H9 (cell line): ENCODE results near the gene ZBTB20. TPM values are rescaled to one million over a fixed set of nuclear protein-coding genes. Genes with fewer than 3 reads are reported as not detected.
"Not testable (repeated sequence)": the region's sequence is repeated elsewhere in the genome, so short reads cannot be mapped to it uniquely, and the experiment has no call there.

Experiments
- DNase-seq: peaks from one replicate; pipeline ENCODE4 v3.0.0-alpha.2; 2017
- H2AFZ ChIP-seq: one replicate; pipeline ENCODE4 v1.6.1; 2013; ENCODE audit warnings: mild to moderate bottlenecking, low read length, control low read depth, moderate library complexity
- H2AK5ac ChIP-seq: 2 replicates; pipeline ENCODE4 v1.6.1; 2013; ENCODE audit warnings: low read length, control low read depth, mixed read lengths; ENCODE audit not compliant: insufficient read length
- H2BK120ac ChIP-seq: one replicate; pipeline ENCODE4 v1.6.1; 2013; ENCODE audit warnings: low read depth, mild to moderate bottlenecking, low read length, control low read depth, inconsistent platforms; ENCODE audit not compliant: poor library complexity, severe bottlenecking
- H2BK12ac ChIP-seq: 2 replicates; pipeline ENCODE4 v1.6.1; 2013; ENCODE audit warnings: low read length, control low read depth, mixed read lengths, low read depth; ENCODE audit not compliant: insufficient read length
- H2BK15ac ChIP-seq: 2 replicates; pipeline ENCODE4 v1.6.1; 2013; ENCODE audit warnings: low read depth, low read length, control low read depth
- H2BK20ac ChIP-seq: one replicate; pipeline ENCODE4 v1.6.1; 2013; ENCODE audit warnings: low read depth, mild to moderate bottlenecking, low read length, control low read depth, inconsistent platforms; ENCODE audit not compliant: poor library complexity, severe bottlenecking
- H2BK5ac ChIP-seq: 2 replicates; pipeline ENCODE4 v1.6.1; 2013; ENCODE audit warnings: low read length, control low read depth, mixed read lengths; ENCODE audit not compliant: insufficient read length
- H3K14ac ChIP-seq: 2 replicates; pipeline ENCODE4 v1.6.1; 2013; ENCODE audit warnings: low read length, control low read depth; ENCODE audit not compliant: insufficient read depth
- H3K18ac ChIP-seq: 2 replicates; pipeline ENCODE4 v1.6.1; 2013; ENCODE audit warnings: low read depth, mild to moderate bottlenecking, mixed read lengths, low read length, control low read depth; ENCODE audit not compliant: insufficient read length
- H3K23ac ChIP-seq: 2 replicates; pipeline ENCODE4 v1.6.1; 2013; ENCODE audit warnings: low read length, control low read depth, mixed read lengths, low read depth; ENCODE audit not compliant: insufficient read length
- H3K23me2 ChIP-seq: 2 replicates; pipeline ENCODE4 v1.6.1; 2013; ENCODE audit warnings: low read depth, mild to moderate bottlenecking, mixed read lengths, low read length, control low read depth; ENCODE audit not compliant: insufficient read length, poor library complexity, severe bottlenecking
- H3K27ac ChIP-seq: 2 replicates; pipeline ENCODE4 v1.5.1; 2013; ENCODE audit warnings: low read length, control low read depth, mixed read lengths, low read depth; ENCODE audit not compliant: insufficient read length
- H3K27me3 ChIP-seq: 2 replicates; pipeline ENCODE4 v1.6.1; 2013; ENCODE audit warnings: low read length, control low read depth, inconsistent platforms; ENCODE audit not compliant: insufficient read depth
- H3K4ac ChIP-seq: 2 replicates; pipeline ENCODE4 v1.6.1; 2013; ENCODE audit warnings: low read depth, mild to moderate bottlenecking, control low read depth, inconsistent platforms, low read length, moderate library complexity
- H3K4me1 ChIP-seq: 2 replicates; pipeline ENCODE4 v1.6.1; 2013; ENCODE audit warnings: low read length, control low read depth, inconsistent platforms; ENCODE audit not compliant: insufficient read depth
- H3K4me2 ChIP-seq: 2 replicates; pipeline ENCODE4 v1.6.1; 2013; ENCODE audit warnings: low read length, control low read depth, mixed read lengths; ENCODE audit not compliant: insufficient read length, insufficient read depth
- H3K56ac ChIP-seq: 2 replicates; pipeline ENCODE4 v1.6.1; 2013; ENCODE audit warnings: low read depth, mild to moderate bottlenecking, mixed read lengths, low read length, control low read depth; ENCODE audit not compliant: insufficient read length
- H3K79me1 ChIP-seq: 2 replicates; pipeline ENCODE4 v1.6.1; 2013; ENCODE audit warnings: low read depth, mild to moderate bottlenecking, moderate library complexity, low read length, control low read depth, inconsistent platforms; ENCODE audit not compliant: insufficient read depth, poor library complexity, severe bottlenecking
- H3K79me2 ChIP-seq: 2 replicates; pipeline ENCODE4 v1.6.1; 2013; ENCODE audit warnings: low read length, control low read depth, inconsistent platforms; ENCODE audit not compliant: insufficient read depth
- H3K9ac ChIP-seq: 2 replicates; pipeline ENCODE4 v1.6.1; 2013; ENCODE audit warnings: low read length, control low read depth, mixed read lengths; ENCODE audit not compliant: insufficient read length; ENCODE audit errors: extremely low read depth
- H3K9me3 ChIP-seq: one replicate; pipeline ENCODE4 v1.6.1; 2013; ENCODE audit warnings: low read depth, low read length, inconsistent platforms; ENCODE audit not compliant: control insufficient read depth
- H3T11ph ChIP-seq: one replicate; pipeline ENCODE4 v1.6.1; 2013; ENCODE audit warnings: mild to moderate bottlenecking, low read length, control low read depth, inconsistent platforms
- H4K20me1 ChIP-seq: one replicate; pipeline ENCODE4 v1.6.1; 2013; ENCODE audit not compliant: control insufficient read depth, insufficient read length, insufficient read depth
- H4K5ac ChIP-seq: 2 replicates; pipeline ENCODE4 v1.6.1; 2013; ENCODE audit warnings: low read depth, mild to moderate bottlenecking, mixed read lengths, low read length, control low read depth; ENCODE audit not compliant: insufficient read length
- H4K8ac ChIP-seq: replicated peaks from 2 replicates; pipeline ENCODE4 v1.6.1; 2013; ENCODE audit warnings: low read length, control low read depth, mixed read lengths, low read depth; ENCODE audit not compliant: insufficient read length
- H4K91ac ChIP-seq: 2 replicates; pipeline ENCODE4 v1.6.1; 2013; ENCODE audit warnings: low read depth, mild to moderate bottlenecking, moderate library complexity, mixed read lengths, low read length, control low read depth; ENCODE audit not compliant: insufficient read length
- H3K27ac Mint-ChIP-seq, 3 experiments: 2 replicates in 2 of 3; 3 replicates in 1 of 3; pipeline ENCODE4 v1.8.0; 2020 to 2021; ENCODE audit warnings: mixed read lengths in 3 of 3, mild to moderate bottlenecking in 1 of 3, moderate library complexity in 1 of 3
- H3K27me3 Mint-ChIP-seq: 2 replicates; pipeline ENCODE4 v1.8.0; 2021; ENCODE audit warnings: low read depth, mild to moderate bottlenecking, moderate library complexity, mixed read lengths
- H3K36me3 Mint-ChIP-seq, 3 experiments: 2 replicates in 2 of 3; 3 replicates in 1 of 3; pipeline ENCODE4 v1.8.0; 2020 to 2021; ENCODE audit warnings: low read depth in 3 of 3, mixed read lengths in 3 of 3; ENCODE audit not compliant: insufficient read depth in 1 of 3
- H3K4me1 Mint-ChIP-seq, 2 experiments: 2 replicates each; pipeline ENCODE4 v1.8.0; 2020; ENCODE audit warnings: mixed read lengths in 2 of 2
- H3K4me3 Mint-ChIP-seq, 2 experiments: 2 replicates in 1 of 2; 3 replicates in 1 of 2; pipeline ENCODE4 v1.8.0; 2020 to 2021; ENCODE audit warnings: mild to moderate bottlenecking in 2 of 2, mixed read lengths in 2 of 2, moderate library complexity in 1 of 2
- H3K9me3 Mint-ChIP-seq, 2 experiments: 2 replicates in 1 of 2; 3 replicates in 1 of 2; pipeline ENCODE4 v1.8.0; 2020; ENCODE audit warnings: mild to moderate bottlenecking in 2 of 2, mixed read lengths in 2 of 2, moderate library complexity in 1 of 2
- WGBS: extraction: QIAGEN DNeasy Blood & Tissue Kit; methylation state at CpG from one replicate; pipeline ENCODE4 v1.1.7; 2013; ENCODE audit warnings: missing lambda C conversion rate, low lambda C conversion rate, mixed read lengths; ENCODE audit not compliant: insufficient read length; ENCODE audit errors: extremely low coverage; 5-methylcytosine and 5-hydroxymethylcytosine counted together
- total RNA-seq: library from RNA; stranded (reverse); gene quantifications from 2 replicates; pipeline ENCODE4 v1.2.1, GENCODE V29; 2021

The ZBTB20 gene
- total RNA-seq, 1 experiment from 2014 or later = 0.70 TPM

GRCh38 chr3:115178930-115179329, 31.8 kb upstream of the ZBTB20 start:
- H3T11ph ChIP-seq, H3K79me1 ChIP-seq, H3K4me3 Mint-ChIP-seq, H4K91ac ChIP-seq, H2BK120ac ChIP-seq, H3K9me3 Mint-ChIP-seq, H3K14ac ChIP-seq, H4K5ac ChIP-seq, H3K27me3 ChIP-seq, H3K9ac ChIP-seq, H4K8ac ChIP-seq, H3K18ac ChIP-seq, H2BK20ac ChIP-seq, H3K23me2 ChIP-seq, H3K4me1 Mint-ChIP-seq, H3K27ac ChIP-seq, H4K20me1 ChIP-seq, H3K79me2 ChIP-seq, H3K36me3 Mint-ChIP-seq, H3K4ac ChIP-seq, H2BK12ac ChIP-seq, DNase-seq, H3K56ac ChIP-seq, H3K23ac ChIP-seq, H3K4me2 ChIP-seq, H3K9me3 ChIP-seq, H3K27me3 Mint-ChIP-seq, H2BK15ac ChIP-seq, H2BK5ac ChIP-seq, H2AFZ ChIP-seq, H3K4me1 ChIP-seq, H2AK5ac ChIP-seq: not testable (repeated sequence)
- no CpG with 5 or more reads among the region's 10 CpGs for WGBS
- H3K27ac Mint-ChIP-seq = peak overlapping the region in 1 of 3 experiments; percentile 35; a peak in 1 of 7 replicates
